BJ (cell line): ENCODE results near the gene PRKCE. TPM values are rescaled to one million over a fixed set of nuclear protein-coding genes. Genes with fewer than 3 reads are reported as not detected.
A peak's percentile ranks its signal among the peaks of the same experiment; 100 is the strongest.

Source experiments
- CTCF ChIA-PET: fragments of 350-600 bp; formaldehyde crosslinking; extraction: SDS; loops from one replicate; lab custom pipeline; 2021; ENCODE audit warnings: antibody characterized with exemption, inconsistent platforms; lab: Yijun Ruan, JAX
- POLR2A ChIA-PET: fragments of 300-600 bp; sonication (Branson Sonifier 250); formaldehyde crosslinking; extraction: SDS; loops from one replicate; lab custom pipeline; 2021; ENCODE audit warnings: antibody characterized with exemption; lab: Charles Lee
- DNase-seq: peaks from one replicate; pipeline ENCODE4 v3.0.0-alpha.2; 2011; ENCODE audit warnings: low read depth
- H3K27me3 ChIP-seq: 2 replicates; pipeline ENCODE4 v1.6.0; 2011; ENCODE audit warnings: low read length; ENCODE audit not compliant: control insufficient read depth, insufficient read depth
- H3K36me3 ChIP-seq: 2 replicates; pipeline ENCODE4 v1.5.1; 2011; ENCODE audit warnings: low read length; ENCODE audit not compliant: control insufficient read depth, insufficient read depth
- H3K4me3 ChIP-seq: 2 replicates; pipeline ENCODE4 v1.5.1; 2011; ENCODE audit warnings: low read depth, mild to moderate bottlenecking, control low read depth, low read length
- polyA plus RNA-seq: library from polyadenylated mRNA; depleted of rRNA; stranded (reverse); fragments of >200 nt; gene quantifications from 2 replicates; pipeline ENCODE4 v1.2.3, GENCODE V29; 2011
- TF ChIP-seq, protein P1 (sequence below): IDR thresholded peaks from 2 replicates; pipeline ENCODE4 v1.5.1; 2011; ENCODE audit warnings: low read depth, mild to moderate bottlenecking, control low read depth, inconsistent platforms, low read length, moderate library complexity; ENCODE audit not compliant: insufficient read depth

PRKCE gene
- polyA plus RNA-seq, 1 experiment, result 19.7 TPM

GRCh38 chr2:45850558-45850957 is 199.1 kb downstream of the PRKCE start:
- no peak for DNase-seq
- Histone ChIP-seq H3K27me3 (no peaks in the 10 kb centered on the region), H3K36me3 (no peaks in the 10 kb centered on the region), H3K4me3 (no peak overlapping the region)
- TF ChIP-seq, protein P1, sequence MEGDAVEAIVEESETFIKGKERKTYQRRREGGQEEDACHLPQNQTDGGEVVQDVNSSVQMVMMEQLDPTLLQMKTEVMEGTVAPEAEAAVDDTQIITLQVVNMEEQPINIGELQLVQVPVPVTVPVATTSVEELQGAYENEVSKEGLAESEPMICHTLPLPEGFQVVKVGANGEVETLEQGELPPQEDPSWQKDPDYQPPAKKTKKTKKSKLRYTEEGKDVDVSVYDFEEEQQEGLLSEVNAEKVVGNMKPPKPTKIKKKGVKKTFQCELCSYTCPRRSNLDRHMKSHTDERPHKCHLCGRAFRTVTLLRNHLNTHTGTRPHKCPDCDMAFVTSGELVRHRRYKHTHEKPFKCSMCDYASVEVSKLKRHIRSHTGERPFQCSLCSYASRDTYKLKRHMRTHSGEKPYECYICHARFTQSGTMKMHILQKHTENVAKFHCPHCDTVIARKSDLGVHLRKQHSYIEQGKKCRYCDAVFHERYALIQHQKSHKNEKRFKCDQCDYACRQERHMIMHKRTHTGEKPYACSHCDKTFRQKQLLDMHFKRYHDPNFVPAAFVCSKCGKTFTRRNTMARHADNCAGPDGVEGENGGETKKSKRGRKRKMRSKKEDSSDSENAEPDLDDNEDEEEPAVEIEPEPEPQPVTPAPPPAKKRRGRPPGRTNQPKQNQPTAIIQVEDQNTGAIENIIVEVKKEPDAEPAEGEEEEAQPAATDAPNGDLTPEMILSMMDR, result no peak
- CTCF ChIA-PET, result interaction anchor here (1.1 to 1.5 kb wide), 3 partner anchors 11 to 69 kb away, joined by 3 to 4 read pairs (median 3); no protein-coding TSS in a partner anchor
- POLR2A ChIA-PET, result no interaction called here

- CTCF ChIA-PET, result interaction anchor here (1.1 to 1.5 kb wide), 3 partner anchors 11 to 70 kb away, joined by 3 to 4 read pairs (median 3); no protein-coding TSS in a partner anchor
These were observed 199.6 kb downstream of the PRKCE start for GRCh38 chr2:45851111-45851510.

DNA sequence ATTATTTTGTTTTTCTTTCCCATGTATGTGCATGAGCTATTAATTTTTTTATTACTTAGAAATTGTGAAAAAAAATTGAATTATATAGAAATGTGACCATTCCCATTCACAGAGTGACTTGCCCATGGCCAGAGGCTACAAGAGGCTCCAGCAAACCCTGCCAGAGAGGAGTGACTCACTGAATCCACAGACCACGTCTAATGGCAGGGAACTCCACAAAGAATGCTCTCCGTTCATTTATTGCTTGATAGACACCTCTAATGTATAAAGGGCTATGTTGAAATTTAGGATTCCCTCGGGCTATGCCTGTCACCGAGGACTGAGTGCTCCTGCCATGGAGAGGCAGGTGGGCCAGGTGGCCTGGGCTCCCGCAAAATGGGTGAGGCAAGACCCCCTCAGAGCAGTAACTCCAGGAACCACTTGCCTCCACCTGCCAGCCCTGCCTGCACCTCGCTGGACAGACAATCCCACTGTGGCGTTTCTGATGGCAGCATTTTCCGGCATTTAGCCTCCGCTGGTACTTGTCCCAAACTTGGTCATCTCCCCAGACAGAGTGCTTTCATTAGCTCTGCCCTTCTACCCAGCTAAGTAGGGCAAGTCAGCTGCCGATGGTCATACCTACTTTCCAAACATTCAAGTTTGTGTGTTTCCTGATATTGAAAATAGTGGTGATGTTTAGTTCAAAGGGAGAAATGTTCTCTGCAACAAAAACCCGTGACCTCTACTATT is 200.3 kb downstream of the PRKCE start:
- no peaks in the 10 kb centered on the region for H3K36me3 ChIP-seq
- H3K4me3 ChIP-seq, result no peak overlapping the region
- POLR2A ChIA-PET, result no interaction called here
- DNase-seq, result peak; percentile 73
- CTCF ChIA-PET, result interaction anchor here (0.7 to 0.9 kb wide), 2 partner anchors 11 to 35 kb away, joined by 3 to 4 read pairs; no protein-coding TSS in a partner anchor
- H3K27me3 ChIP-seq, result no peaks in the 10 kb centered on the region
- TF ChIP-seq, protein P1, result no peak

More at GRCh38 chr2:45851111-45851510, 199.6 kb downstream of the PRKCE start:
- TF ChIP-seq, protein P1, result no peak
- Histone ChIP-seq H3K4me3 (no peak overlapping the region), H3K27me3 (no peaks in the 10 kb centered on the region), H3K36me3 (no peaks in the 10 kb centered on the region)
- POLR2A ChIA-PET, result no interaction called here
- DNase-seq, result no peak

DNA sequence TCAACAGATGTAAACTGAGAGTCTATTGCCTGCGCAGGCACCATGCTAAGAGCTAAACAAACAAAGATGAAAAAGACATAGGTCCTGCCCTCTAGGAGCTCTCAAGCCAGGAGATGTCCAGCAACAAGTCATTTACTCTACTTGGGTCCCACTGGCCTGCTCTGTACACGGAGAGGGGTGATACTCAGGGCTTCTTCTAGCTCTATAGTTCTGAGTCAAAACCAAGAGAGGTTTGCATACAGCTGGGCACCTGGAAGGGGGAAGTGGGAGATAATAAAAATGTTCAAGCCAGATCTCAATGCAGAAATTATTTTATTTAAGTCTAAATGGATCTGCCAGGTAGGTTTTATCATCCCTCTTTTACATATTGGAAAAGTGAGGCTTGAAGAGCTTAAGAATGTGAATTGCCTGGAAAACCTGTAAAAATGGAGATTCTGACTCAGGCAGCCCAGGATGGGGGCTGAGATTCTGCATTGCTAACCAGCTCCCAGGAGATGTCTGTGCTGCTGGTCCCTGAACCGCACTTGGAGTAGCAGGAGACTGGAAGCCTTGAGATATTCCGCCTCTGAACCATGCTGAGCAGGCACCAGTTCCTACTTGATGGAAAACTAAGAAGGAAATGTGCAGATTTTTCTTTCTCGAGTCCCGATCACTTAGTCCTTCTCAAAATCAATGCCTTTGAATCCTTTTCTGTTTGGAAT is 201.1 kb downstream of the PRKCE start:
- Histone ChIP-seq H3K4me3 (no peak overlapping the region), H3K36me3 (no peaks in the 10 kb centered on the region), H3K27me3 (no peaks in the 10 kb centered on the region)
- TF ChIP-seq, protein P1, result no peak
- ChIA-PET CTCF (interaction anchor here (0.7 to 0.9 kb wide), 3 partner anchors 12 to 37 kb away, joined by 3 to 4 read pairs (median 3); no protein-coding TSS in a partner anchor), POLR2A (no interaction called here)
- no peak for DNase-seq

- H3K4me3 ChIP-seq, result no peak overlapping the region
- H3K27me3 ChIP-seq, result no peaks in the 10 kb centered on the region
- no peaks in the 10 kb centered on the region for H3K36me3 ChIP-seq
- ChIA-PET POLR2A (no interaction called here), CTCF (interaction anchor here (0.9 kb wide), 1 partner anchor 12 kb away, joined by 3 read pairs; no protein-coding TSS in a partner anchor)
- TF ChIP-seq, protein P1, result no peak
- DNase-seq, result no peak
These were observed 203.9 kb downstream of the PRKCE start for GRCh38 chr2:45855374-45855773.
